HCT116 (cell line): ENCODE data around the gene A2ML1.

ENCODE experiments used
- MAX ChIP-seq: IDR thresholded peaks from 2 replicates; pipeline ENCODE4 v1.6.1; 2012
- POLR2A ChIP-seq: IDR thresholded peaks from 2 replicates; pipeline ENCODE4 v1.7.0; 2011; ENCODE audit warnings: borderline replicate concordance; ENCODE audit not compliant: insufficient read depth, insufficient read length; ENCODE audit errors: extremely low read depth

- TF ChIP-seq POLR2A (no peak), MAX (no peak)
Measured at GRCh38 chr12:8779281-8779680, 43.1 kb upstream of the A2ML1 start.
